Osteoblast (primary cell): ENCODE results near the gene GSC2. TPM values are rescaled to one million over a fixed set of nuclear protein-coding genes. Genes with fewer than 3 reads are reported as not detected.

Experiments used
- DNase-seq: peaks from one replicate; pipeline ENCODE4 v3.0.0; 2011; ENCODE audit warnings: low spot score, mixed read lengths; ENCODE audit not compliant: insufficient read length; ENCODE audit errors: missing footprints
- H2AFZ ChIP-seq: 2 replicates; pipeline ENCODE4 v1.6.0; 2011; ENCODE audit warnings: mild to moderate bottlenecking, low read length
- H3K27ac ChIP-seq: 2 replicates; pipeline ENCODE4 v1.5.1; 2011; ENCODE audit warnings: mild to moderate bottlenecking, low read depth, low read length, moderate library complexity
- H3K27me3 ChIP-seq: 2 replicates; pipeline ENCODE4 v1.6.0; 2012; ENCODE audit warnings: mild to moderate bottlenecking, control low read depth, inconsistent platforms, low read length, moderate library complexity; ENCODE audit not compliant: insufficient read depth
- H3K36me3 ChIP-seq: 2 replicates; pipeline ENCODE4 v1.5.1; 2011; ENCODE audit warnings: mild to moderate bottlenecking, low read length, control low read depth, moderate library complexity; ENCODE audit not compliant: insufficient read depth
- H3K4me1 ChIP-seq: 2 replicates; pipeline ENCODE4 v1.5.1; 2011; ENCODE audit warnings: mild to moderate bottlenecking, low read length, control low read depth, moderate library complexity; ENCODE audit not compliant: insufficient read depth
- H3K4me2 ChIP-seq: 2 replicates; pipeline ENCODE4 v1.6.0; 2011; ENCODE audit warnings: mild to moderate bottlenecking, low read length; ENCODE audit not compliant: insufficient read depth
- H3K4me3 ChIP-seq: fragments of 200-600 bp; sonication (generic); 3 replicates; pipeline ENCODE4 v1.5.1; 2012; ENCODE audit warnings: mild to moderate bottlenecking, low read length, inconsistent platforms; ENCODE audit not compliant: insufficient read depth
- H3K79me2 ChIP-seq: 2 replicates; pipeline ENCODE4 v1.6.0; 2012; ENCODE audit warnings: mild to moderate bottlenecking, low read length, control low read depth, inconsistent platforms; ENCODE audit not compliant: insufficient read depth
- H3K9me3 ChIP-seq: 2 replicates; pipeline ENCODE4 v1.5.1; 2011; ENCODE audit warnings: low read depth, low read length, control low read depth
- H4K20me1 ChIP-seq: 2 replicates; pipeline ENCODE4 v1.6.0; 2012; ENCODE audit warnings: mild to moderate bottlenecking, low read length, control low read depth; ENCODE audit not compliant: insufficient read depth
- total RNA-seq: library from RNA; depleted of rRNA; stranded (reverse); fragments of >200 nt; gene quantifications from 2 replicates; pipeline ENCODE4 v1.2.3, GENCODE V29; 2012
- TF ChIP-seq, protein P1 (sequence below): IDR thresholded peaks from 2 replicates; pipeline ENCODE4 v1.5.1; 2011; ENCODE audit warnings: mild to moderate bottlenecking, low read depth, low read length, moderate library complexity; ENCODE audit errors: extremely low read depth

Gene GSC2
- total RNA-seq, 1 donor = not detected

- Histone ChIP-seq H3K79me2 (peaks cover 28% of the 10 kb centered on the region), H2AFZ (no peak overlapping the region), H3K4me1 (peaks cover 16% of the 10 kb centered on the region), H3K4me2 (no peak overlapping the region), H3K27ac (no peak overlapping the region), H3K36me3 (no peaks in the 10 kb centered on the region), H4K20me1 (peaks cover 23% of the 10 kb centered on the region), H3K27me3 (no peaks in the 10 kb centered on the region), H3K4me3 (no peak overlapping the region), H3K9me3 (no peaks in the 10 kb centered on the region)
- DNase-seq = peak; percentile 71
- TF ChIP-seq, protein P1, sequence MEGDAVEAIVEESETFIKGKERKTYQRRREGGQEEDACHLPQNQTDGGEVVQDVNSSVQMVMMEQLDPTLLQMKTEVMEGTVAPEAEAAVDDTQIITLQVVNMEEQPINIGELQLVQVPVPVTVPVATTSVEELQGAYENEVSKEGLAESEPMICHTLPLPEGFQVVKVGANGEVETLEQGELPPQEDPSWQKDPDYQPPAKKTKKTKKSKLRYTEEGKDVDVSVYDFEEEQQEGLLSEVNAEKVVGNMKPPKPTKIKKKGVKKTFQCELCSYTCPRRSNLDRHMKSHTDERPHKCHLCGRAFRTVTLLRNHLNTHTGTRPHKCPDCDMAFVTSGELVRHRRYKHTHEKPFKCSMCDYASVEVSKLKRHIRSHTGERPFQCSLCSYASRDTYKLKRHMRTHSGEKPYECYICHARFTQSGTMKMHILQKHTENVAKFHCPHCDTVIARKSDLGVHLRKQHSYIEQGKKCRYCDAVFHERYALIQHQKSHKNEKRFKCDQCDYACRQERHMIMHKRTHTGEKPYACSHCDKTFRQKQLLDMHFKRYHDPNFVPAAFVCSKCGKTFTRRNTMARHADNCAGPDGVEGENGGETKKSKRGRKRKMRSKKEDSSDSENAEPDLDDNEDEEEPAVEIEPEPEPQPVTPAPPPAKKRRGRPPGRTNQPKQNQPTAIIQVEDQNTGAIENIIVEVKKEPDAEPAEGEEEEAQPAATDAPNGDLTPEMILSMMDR = no peak
Measured at GRCh38 chr22:19124377-19124776, 25.7 kb downstream of the GSC2 start.

DNA sequence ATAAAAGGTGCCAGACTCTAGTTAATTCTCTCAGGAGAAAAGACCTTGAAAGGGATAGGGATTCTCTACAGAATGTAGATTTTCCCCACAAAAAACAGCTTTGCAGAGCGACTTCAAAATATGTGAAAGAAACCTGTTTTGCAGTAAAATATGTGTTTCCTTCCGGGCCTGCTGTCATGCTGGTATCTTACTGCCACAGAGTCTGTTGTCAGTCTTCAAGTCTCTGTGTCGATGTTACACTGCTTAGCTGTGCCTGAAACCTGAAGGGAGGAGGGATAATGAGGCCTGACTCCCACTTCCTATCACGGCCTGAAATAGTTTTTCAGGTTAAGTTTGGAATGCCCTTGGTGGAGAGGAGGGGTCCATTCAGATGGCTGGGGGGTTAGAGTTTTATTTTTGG lies 26.2 kb downstream of the GSC2 start:
- no peaks in the 10 kb centered on the region for H3K27me3 ChIP-seq
- peaks cover 32% of the 10 kb centered on the region for H3K79me2 ChIP-seq
- no peaks in the 10 kb centered on the region for H3K36me3 ChIP-seq
- no peaks in the 10 kb centered on the region for H3K9me3 ChIP-seq
- DNase-seq = no peak
- TF ChIP-seq, protein P1 = no peak
- H2AFZ ChIP-seq = no peak overlapping the region
- H3K27ac ChIP-seq = no peak overlapping the region
- H4K20me1 ChIP-seq = peaks cover 27% of the 10 kb centered on the region
- no peak overlapping the region for H3K4me3 ChIP-seq
- peaks cover 16% of the 10 kb centered on the region for H3K4me1 ChIP-seq
- no peak overlapping the region for H3K4me2 ChIP-seq

GRCh38 chr22:19122752-19123492 lies 27.2 kb downstream of the GSC2 start:
- no peak overlapping the region for H3K27ac ChIP-seq
- H3K36me3 ChIP-seq = no peaks in the 10 kb centered on the region
- peaks cover 35% of the 10 kb centered on the region for H4K20me1 ChIP-seq
- no peaks in the 10 kb centered on the region for H3K9me3 ChIP-seq
- H2AFZ ChIP-seq = peak overlapping the region; percentile 96
- peaks cover 42% of the 10 kb centered on the region for H3K79me2 ChIP-seq
- H3K27me3 ChIP-seq = no peaks in the 10 kb centered on the region
- H3K4me3 ChIP-seq = peak overlapping the region; percentile 92
- TF ChIP-seq, protein P1 = no peak
- no peak for DNase-seq
- peaks cover 16% of the 10 kb centered on the region for H3K4me1 ChIP-seq
- peak overlapping the region; percentile 92 for H3K4me2 ChIP-seq

GRCh38 chr22:19122143-19122751 lies 27.8 kb downstream of the GSC2 start, which contains the start of gene DGCR2:
TSS of gene DGCR2 (minus strand) at chr22:19122412. CDS start at chr22:19122206, 206 bp downstream.
- Histone ChIP-seq H3K9me3 (no peaks in the 10 kb centered on the region), H3K4me2 (peak within 1 kb of the TSS; percentile 96), H3K27ac (peak within 1 kb of the TSS; percentile 71), H3K4me1 (peaks cover 16% of the 10 kb centered on the region), H3K4me3 (peak within 1 kb of the TSS; percentile 92), H3K36me3 (no peaks in the 10 kb centered on the region), H4K20me1 (peaks cover 42% of the 10 kb centered on the region), H3K27me3 (no peaks in the 10 kb centered on the region), H3K79me2 (peaks cover 49% of the 10 kb centered on the region), H2AFZ (peak within 1 kb of the TSS; percentile 96)
- DNase-seq = peak; percentile 100
- TF ChIP-seq, protein P1 = no peak
